GM13977 (cell line): ENCODE results near the gene SNRK.

Source experiments
- DNase-seq: peaks from one replicate; pipeline ENCODE4 v3.0.0; 2012; ENCODE audit warnings: low spot score
- in situ Hi-C: fragments of 300-500 bp; cut with MboI; formaldehyde crosslinking; loops from one replicate; pipeline ENCODE4 v1.12.0; 2022; ENCODE audit warnings: low sequenced_read_pairs, low pct_unique_long_range_greater_than_20kb, mixed read lengths, inconsistent platforms; ENCODE audit not compliant: unreplicated experiment
- TF ChIP-seq, protein P1 (sequence below): IDR thresholded peaks from 2 replicates; pipeline ENCODE4 v1.5.1; 2012; ENCODE audit warnings: mild to moderate bottlenecking, control low read depth; ENCODE audit not compliant: insufficient read depth; ENCODE audit errors: extremely low read depth, missing control alignments

The SNRK gene

DNA sequence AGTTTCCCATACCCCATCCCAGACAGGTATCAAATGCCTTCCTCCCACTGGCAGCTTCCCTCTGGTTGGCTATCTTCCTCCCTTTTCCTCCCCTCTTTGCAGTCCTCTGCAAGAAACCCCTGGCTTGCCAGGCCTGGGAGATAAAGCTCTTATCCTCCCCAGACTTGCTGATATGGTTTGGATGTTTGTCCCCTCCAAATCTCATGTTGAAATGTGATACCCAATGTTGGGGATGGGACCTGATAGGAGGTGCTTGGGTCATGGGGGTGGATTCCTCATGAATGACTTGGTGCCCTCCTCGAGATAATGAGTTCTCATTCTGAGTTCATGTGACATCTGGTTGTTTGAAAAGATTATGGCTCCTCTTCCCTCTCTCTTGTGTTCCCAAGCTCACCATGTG is 32.2 kb upstream of the SNRK start:
- DNase-seq, result no peak
- TF ChIP-seq, protein P1, sequence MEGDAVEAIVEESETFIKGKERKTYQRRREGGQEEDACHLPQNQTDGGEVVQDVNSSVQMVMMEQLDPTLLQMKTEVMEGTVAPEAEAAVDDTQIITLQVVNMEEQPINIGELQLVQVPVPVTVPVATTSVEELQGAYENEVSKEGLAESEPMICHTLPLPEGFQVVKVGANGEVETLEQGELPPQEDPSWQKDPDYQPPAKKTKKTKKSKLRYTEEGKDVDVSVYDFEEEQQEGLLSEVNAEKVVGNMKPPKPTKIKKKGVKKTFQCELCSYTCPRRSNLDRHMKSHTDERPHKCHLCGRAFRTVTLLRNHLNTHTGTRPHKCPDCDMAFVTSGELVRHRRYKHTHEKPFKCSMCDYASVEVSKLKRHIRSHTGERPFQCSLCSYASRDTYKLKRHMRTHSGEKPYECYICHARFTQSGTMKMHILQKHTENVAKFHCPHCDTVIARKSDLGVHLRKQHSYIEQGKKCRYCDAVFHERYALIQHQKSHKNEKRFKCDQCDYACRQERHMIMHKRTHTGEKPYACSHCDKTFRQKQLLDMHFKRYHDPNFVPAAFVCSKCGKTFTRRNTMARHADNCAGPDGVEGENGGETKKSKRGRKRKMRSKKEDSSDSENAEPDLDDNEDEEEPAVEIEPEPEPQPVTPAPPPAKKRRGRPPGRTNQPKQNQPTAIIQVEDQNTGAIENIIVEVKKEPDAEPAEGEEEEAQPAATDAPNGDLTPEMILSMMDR, result no peak
- in situ Hi-C loops, result no loop called here

GRCh38 chr3:43255662-43256061 is 30.7 kb upstream of the SNRK start:
- TF ChIP-seq, protein P1, result no peak
- DNase-seq, result no peak
- in situ Hi-C loops, result no loop called here

- TF ChIP-seq, protein P1, result no peak
- no peak for DNase-seq
- in situ Hi-C loops, result no loop called here
These were observed 29.5 kb upstream of the SNRK start for GRCh38 chr3:43256714-43257461.

GRCh38 chr3:43257850-43258249 is 28.5 kb upstream of the SNRK start:
- TF ChIP-seq, protein P1, result no peak
- in situ Hi-C loops, result no loop called here
- DNase-seq, result no peak

DNA sequence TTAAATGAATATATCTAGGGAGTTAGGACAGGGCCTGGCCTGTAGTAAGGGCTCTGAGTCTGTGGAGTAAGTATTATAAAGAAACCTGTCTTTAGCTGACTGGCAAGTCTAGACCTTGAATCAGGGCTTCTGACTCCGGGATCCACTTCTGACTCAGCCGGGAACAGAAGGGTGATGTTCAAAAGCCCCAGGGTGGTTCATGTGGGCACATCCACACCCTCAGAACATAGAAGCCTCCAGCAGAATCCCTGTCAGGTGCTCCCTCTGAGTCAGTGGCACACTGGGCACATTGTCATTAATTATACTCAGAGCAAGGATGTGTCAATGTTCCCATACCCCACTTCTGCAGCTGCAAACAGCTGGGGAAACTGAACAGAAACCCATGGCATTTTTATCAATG is 26.7 kb upstream of the SNRK start:
- in situ Hi-C loops, result no loop called here
- DNase-seq, result no peak
- TF ChIP-seq, protein P1, result no peak

- TF ChIP-seq, protein P1, result no peak
- no peak for DNase-seq
- in situ Hi-C loops, result no loop called here
These were observed 25.9 kb upstream of the SNRK start for GRCh38 chr3:43260412-43260811.
